Femur (tissue), 1 donor: ENCODE results near the gene MAP2K6.

Experiments
- DNase-seq: peaks from one replicate; pipeline ENCODE4 v3.0.0-alpha.2; 2017

MAP2K6 gene

DNA sequence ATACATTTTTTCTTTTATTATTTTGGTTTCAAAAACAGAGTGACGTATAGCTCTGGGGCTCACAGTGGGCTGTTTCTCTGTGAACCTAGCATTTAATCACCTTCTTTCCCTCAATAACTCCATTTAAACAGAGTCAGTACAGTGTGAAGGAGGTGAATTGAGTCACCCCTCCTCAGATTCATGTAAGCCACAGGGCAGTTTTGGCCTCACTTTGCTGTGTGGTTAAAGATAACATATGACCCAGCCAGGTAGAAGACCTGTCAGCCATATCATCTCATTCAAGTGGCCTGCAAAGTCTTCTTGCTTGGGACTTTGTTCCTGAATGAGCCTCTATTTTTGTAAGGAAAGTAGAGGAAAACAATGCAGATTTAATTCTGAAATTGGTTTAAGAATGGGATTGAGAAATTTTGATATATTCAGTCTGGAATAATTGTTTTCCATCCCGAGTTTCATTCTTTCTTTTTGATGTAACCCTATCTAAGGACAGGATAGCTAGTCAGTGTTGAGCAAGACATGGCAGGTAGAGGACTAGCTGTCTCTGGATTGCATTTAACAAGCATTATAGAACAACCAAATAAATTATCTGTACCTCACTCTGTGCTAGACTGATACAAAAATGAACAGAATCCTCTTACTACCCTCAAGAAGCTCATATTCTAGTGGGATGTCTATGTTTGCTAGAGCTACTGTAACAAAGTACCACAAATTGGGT, 13.1 kb downstream of the MAP2K6 start:
- no peak for DNase-seq

DNA sequence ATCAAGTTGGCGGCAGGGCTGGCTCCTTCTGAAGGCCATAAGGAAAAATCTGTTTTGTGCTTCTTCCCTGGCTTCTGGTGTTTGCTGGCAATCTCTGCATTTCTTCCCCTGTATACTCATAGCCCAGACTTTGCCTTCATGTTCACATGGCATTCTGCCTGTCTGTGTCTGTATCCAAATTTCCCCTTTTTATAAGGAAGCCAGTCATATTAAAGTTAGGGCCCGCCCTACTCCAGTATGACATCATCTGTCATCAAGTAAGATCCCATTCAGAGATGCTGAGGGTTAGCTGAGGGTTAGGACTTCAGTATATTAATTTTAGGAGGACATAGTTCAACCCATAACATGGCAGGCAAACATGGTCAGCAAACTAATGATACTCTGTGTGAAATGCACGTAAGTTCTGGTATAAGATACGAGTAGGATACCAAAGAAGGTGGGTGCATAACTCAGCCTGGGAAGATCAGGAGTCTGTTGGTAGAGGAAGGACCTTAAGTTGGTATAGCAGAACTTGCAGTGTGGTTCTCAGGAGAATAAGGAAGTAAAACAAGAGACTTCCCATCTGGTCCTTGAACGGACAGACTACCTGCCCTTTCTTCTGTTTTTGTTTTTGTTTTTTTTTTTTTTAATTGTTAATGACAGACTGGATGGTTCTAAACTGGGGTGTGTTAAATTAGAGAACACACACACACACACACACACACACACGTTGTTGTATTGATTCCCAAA, 13.9 kb downstream of the MAP2K6 start:
- DNase-seq = no peak

DNA sequence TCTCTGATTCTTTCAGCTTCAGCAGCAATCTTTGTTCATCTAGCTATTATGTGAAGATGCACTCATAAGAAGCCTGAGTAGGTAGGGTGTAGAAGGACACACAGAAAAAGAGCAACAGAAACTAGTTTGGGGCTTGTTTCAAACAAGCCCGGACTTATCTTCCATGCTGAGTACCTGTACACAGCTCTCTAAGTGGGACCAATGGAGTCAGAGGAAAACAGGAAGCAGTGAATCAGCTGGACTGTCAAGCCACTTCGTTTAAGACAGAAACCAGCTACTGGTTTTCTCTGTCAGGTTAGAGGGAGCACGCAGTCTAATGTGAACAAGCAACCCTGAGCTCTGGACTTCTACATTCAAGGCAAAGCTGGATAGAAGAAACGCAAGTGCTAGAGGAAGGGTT, 16.0 kb downstream of the MAP2K6 start:
- DNase-seq = no peak

DNA sequence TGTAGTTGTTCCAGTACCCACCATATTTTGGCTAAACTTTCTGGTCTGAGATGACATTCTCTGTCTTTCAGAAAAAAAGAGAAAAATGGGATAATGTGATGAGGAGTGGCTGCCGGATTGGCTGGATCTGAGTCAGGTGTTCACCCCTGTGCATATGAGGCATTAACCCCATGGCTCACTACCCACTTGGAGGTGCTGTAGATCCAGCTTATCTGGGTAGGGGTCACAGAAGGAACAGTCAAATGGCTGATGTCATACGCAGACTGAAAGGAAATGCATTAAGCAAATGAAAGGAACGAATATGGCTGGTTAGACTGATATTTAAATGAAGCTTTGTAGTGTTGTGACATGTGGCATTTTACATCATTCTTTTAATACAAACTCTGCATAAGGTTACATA, 17.3 kb downstream of the MAP2K6 start:
- no peak for DNase-seq

DNA sequence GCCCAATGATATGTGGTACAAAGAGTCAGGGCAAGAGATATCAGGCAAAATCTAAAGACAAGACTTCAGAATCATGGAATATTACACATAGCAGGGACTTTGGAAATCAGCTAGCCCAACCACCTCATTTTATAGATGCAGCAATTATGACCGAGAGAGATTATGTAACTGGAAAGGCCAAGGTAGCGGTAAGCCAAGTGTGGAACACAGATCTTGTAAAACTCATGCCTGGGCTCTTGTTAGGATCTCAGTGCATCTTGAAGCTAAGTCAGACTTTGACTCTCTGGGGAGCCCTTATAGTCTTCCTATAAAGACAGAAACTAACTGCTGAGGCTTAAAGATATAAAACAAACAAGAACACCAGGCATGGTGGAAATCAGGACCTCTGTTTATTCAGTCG, 18.6 kb downstream of the MAP2K6 start:
- DNase-seq = no peak

DNA sequence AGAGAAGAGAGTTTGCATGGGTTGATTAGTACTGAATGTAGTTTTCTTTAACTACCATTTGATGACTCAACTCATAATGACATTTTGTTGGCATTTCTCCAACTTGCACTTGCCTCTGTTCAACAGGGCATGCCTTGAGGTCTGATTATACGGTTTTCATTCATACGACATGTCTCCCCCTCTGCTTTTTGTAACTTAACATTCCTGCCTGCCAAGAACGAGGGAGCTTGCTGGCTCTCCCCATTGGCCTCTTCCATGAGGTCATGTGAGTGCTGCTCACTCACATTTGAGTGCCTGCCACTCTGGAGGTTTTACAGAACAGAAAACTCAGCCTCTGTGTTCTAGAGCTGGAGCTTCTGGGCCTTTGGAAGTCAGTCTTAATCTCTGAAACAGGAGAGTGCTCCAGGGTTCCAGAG, 19.7 kb downstream of the MAP2K6 start:
- peak; percentile 36 for DNase-seq

DNA sequence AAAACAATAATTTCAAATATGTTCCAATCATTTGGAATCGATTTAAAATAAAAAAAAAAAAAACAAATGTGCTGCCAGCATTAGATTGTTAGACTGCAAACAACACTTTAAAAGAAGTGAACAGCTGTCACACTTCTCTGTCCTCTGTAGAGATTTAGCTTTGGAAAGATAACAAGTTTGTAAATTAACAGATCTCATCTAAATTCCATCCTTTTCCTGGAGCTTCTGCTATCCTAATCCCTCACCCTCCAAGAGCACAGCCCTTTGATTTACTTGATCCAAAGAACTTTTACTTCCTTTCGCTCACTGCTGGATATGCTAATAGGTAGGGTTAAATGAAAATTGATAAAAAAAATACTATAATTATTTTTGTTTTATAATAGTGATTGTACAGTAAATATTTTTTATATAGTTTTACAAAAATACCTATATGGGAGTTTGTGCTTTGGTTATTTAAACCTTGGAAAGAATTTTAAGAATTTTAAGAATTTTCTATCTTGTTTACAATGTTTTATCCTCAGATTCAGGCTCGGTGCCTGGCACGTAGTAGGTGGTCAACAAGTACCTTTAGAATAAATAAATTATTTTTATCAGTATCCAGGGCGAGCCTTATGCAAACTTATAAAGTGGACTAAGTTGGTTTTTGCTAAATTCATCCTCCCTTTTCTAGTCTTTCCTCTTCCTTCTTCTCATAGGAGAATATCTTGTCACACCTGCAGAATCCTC, 21.6 kb downstream of the MAP2K6 start:
- no peak for DNase-seq

DNA sequence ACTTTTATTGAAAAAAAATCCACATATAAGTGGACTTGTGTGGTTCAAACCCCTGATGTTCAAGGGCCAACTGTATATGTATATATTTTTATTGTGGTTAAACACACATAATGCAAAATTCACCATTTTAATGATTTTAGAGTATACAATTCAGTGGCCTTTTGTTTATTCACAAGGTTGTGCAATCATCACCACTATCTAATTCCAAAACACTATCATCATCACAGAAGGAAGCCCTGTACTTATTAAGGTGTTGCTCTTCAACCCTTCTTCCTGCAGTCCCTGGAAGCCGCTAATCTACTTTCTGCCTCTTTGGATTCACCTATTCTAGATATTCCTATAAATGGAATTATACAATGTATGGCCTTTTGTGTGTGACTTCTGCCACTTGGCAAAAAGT, 23.0 kb downstream of the MAP2K6 start:
- no peak for DNase-seq

DNA sequence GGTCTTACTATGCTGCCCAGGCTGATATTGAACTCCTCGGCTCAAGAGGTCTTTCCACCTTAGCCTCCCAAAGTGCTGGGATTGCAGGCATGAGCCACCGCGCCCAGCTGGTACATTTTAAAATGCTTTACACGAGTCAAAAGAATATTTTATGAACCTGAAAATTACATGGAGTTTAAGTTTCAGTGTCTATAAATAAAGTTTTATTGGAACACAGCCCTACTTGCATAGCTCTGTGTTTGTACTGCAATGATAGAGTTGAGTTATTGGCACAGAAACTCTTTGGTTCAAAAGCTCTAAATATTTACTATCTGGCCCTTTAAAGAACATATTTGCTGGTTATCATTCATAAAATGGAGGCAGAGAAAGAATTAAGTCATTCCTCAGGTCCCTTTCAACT, 24.3 kb downstream of the MAP2K6 start:
- no peak for DNase-seq

DNA sequence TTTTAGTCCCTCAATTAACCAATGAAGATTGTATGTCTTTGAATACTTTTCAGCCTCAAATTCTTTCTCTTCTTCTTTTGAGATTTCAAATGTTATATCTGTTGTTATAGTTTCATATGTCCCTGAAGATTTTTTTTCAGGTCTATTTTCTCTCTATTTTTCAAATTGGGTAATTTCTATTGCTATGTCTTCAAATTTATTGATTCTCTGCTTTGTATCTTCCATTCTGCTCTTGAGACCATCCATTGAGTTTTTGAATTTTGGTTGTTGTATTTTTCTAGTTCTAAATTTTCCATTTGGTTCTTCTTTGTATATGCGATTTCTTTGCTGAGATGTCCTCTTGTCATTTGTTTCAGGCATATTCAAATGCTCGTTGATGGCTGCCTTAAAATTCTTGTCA, 26.7 kb downstream of the MAP2K6 start:
- no peak for DNase-seq

DNA sequence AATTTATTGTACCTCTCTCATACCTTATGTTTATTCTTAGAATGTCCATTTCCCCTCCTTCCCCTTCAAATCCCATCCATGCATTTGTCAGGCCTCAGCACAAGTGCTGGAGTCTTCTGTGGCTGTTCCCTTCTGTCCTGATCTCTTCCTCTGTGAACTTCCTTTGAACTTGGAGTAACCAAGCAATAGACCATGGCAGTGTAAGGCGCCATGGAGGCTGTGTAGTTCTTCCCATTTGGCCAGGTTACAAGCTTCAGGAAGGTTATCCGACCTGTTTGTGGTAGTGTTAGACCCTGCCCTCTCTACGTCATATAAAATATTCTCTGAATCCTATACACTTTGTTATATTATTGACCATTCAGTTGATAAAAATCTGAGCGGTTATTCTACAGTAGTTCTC, 28.6 kb downstream of the MAP2K6 start:
- no peak for DNase-seq

DNA sequence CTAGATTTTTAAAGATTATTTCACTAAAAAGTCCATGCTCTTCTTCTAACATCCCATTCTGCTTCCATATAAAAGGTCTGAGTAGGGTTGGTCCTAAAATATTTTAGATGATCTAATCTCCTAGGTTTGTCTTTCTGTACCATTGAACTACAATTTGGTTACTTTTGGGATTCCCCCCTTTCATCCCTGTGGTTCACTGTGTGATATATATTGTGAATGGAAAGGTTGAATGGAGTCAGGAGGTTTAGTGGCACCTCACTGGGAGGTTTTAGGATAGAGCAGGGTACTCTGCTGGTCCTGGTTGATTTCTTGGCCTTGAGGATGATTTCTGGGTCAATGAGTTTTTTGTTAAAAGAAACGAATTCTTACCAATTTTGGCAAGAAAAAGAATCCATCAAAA, 29.5 kb downstream of the MAP2K6 start:
- no peak for DNase-seq

DNA sequence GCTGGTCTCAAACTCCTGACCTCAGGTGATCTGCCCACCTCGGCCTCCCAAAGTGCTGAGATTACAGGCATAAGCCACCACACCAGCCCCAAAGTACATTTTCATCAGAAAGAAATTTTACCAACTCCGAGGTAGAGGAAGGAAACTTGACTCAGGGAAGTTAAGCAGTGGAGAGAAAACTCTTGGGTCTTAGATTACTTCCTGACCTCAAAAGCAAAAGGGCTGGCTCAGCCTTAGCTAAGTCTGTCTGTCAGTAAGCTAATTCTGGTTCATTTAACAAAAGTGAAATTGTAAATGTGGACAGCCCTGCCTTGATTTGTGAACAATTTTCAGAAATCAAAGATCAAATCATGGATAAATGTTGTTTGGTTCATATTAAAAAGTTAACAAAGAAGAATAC, 30.6 kb downstream of the MAP2K6 start:
- DNase-seq = no peak

DNA sequence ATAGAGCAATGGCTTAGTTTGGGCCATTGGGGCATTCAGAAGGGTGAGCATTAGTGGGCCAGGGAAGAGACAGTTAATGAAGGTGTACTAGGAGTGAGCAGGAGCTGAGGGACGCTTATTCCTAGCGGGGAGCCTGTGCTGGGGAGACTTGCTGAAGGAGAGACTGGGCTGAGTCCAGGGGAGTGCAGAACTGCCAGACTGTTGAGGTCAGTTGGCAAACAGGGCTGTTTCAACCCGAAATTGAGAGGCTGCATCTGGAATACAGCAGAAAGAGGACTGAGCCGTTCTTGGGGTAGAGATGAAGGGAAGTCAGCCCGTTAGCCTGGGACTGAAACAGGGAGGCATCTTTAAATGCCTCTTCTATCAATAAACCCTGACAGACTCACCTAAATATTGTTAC, 33.2 kb downstream of the MAP2K6 start:
- peak; percentile 70 for DNase-seq

DNA sequence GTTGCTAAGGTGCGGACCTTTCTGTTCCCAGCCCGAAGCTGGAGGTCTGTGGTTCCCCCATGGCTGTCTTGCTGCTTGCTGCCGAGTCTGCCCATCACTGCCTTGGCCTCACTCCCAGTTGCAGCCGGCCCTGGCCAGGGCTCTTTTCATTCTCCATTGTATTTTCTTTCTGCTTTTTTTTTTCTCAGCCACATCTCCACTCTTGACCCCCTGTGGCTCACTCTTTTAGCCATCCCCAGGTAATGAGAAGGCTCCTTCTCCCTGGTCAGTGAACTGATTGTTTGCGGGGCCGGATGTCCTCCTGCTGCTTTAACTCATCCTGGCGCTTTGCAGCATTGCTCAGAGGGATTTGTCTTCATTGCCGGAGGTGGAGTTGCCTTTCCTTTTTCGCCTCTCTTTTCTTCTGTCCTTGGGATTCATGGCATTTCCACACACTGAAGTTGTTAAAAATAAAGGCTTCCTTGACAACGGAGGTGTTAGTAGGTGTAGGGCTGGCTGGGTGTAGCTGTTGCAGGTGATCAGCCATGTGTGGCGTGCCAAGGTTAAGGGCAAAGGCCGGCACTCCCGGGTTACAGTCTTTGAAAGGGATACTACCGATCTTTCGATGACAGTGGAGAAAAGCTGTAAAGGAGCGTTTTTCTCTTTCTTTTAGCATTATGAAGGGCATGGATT, 34.1 kb downstream of the MAP2K6 start:
- DNase-seq = peak; percentile 61

DNA sequence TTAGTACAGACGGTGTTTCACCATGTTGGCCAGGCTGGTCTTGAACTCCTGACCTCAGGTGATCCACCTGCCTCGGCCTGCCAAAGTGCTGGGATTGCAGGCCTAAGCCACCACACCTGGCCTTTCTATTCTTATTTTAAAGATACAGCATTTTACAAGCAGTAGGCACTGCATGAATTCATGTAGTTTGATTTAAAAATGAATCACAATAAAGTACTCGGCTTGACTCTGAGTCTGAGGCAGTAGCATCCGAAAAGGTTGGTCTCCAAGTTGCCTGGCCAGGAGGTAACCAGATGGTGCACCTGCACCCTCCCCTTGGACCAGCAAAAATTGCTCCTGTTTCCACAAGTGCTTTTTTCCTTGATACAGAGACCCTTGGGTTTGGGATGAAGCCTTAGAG, 35.6 kb downstream of the MAP2K6 start:
- DNase-seq = no peak

DNA sequence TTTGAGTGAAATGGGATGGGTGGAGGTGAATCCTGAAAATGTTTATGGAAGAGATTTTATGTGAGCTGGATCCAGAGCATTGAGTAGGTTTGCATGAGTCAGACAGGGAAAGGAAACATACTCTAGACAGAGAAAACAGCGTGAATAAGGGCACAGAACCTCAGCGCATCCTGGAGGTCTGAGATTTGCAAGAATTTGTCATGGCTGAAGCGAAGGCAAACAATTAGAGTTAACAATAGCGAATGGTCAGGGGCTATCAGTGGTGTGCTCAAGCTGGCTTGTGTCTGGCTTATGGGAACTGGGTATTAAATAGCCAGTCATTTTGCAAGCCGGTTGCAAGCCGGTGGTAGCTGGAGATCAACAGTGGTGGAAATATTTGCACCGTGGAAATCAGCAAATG, 36.4 kb downstream of the MAP2K6 start:
- no peak for DNase-seq

DNA sequence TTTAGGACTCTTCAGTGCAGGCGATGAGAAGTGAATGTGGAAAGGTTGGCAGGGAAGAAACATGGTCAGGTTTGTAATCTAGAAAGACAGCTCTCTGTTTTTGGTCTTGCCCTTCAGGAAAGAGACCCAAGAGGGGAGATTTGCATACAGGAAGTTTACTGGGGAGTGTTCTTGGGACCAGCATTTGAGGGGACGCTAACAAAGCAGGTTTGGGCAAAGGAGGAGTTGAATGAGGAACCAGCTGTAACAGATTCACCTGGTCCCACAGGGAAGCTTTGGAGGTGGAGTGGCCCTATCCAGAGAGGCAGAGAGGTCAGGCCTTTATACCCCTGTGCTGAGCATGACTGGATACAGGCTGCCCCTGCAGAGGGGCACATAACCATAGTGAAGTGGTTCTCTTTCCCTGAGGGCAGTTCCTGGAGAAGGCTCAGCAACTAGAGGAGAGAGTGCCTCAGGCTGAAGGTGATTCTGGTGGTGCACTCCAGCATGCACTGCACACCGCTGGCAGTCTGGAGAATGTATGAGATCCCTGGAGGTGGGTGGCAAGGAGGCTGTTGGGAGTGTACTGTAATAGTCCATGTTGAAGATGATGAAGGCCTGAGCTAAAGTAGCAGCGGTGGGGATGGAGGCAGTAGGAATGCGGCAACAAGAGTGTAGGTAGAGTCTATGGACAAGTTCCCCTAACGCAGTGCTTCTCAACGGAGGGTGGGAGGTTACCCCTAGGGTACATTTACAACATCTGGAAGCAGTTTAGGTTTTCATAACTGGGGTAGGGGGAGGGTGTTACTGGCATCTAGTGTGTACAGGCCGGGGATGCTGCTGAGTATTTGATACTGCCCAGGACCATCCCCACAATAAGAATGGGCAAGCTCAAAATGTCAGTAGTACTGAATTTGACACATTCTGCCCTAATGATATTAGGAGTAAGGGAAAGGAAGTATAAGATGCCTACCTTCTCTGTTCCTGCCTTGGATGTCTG, 37.2 kb downstream of the MAP2K6 start:
- no peak for DNase-seq

DNA sequence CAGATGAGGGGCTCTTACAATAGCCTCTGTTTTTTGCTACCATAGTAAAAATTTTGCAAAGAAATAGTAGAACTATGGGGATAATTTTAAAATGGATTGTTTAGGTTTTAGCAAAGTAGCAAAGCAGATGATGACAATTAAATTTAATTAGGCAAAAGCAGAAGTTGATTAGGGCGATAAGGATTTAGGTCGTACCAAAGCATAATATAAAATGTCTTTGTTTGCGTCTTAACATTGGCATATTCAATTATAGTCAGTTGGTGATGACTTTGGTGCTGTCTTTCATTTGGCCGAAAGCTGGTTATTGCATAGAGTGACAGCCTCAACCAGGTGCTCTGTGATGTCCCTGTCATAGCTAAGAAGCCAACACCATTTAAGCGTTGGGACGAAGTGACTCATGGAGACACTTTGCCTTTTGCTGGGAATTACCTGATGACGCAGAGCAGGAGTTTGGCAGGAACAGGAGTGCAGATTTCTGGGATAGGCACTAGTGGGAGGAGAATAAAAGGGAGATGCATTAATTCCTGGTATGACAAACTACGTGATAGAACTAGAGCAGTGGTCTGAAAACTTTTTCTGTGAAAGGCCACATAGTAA, 38.3 kb downstream of the MAP2K6 start:
- no peak for DNase-seq

DNA sequence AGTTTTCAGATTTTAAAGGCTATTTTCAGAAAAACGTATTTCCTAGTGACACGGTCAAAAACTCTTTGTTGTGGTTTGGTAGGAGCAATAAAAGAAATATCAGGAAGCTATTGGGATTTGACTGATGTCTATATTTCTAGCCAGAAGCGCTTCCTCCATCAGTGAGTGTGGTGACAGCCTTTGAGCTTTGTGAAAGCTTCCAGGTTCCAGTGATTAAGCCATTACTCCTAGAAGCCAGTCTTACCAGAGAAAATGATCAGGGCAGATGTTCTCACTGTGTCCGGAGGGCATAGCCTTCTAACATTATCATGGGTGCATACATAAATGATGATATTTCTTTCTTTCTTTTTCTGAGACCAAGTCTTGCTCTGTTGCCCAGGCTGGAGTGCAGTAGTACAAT, 39.6 kb downstream of the MAP2K6 start:
- no peak for DNase-seq

DNA sequence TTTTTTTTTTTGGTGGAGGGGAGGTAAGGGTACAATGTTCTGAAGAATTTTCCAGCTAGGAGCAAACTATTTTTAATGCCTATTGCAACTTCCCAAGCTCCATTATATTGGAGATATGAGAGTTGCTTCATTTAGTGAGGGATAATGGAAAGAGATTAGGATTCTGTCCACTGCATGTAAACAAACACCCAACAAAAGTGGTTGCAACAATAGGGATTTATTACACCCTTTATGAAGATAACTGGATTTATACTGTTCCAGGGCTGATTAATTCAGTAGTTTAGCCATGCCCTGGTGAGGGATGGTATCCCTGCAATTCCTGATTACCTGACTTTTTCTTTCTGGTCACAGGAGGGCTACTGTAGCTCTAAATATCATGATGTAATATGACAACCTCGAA, 40.5 kb downstream of the MAP2K6 start:
- no peak for DNase-seq

DNA sequence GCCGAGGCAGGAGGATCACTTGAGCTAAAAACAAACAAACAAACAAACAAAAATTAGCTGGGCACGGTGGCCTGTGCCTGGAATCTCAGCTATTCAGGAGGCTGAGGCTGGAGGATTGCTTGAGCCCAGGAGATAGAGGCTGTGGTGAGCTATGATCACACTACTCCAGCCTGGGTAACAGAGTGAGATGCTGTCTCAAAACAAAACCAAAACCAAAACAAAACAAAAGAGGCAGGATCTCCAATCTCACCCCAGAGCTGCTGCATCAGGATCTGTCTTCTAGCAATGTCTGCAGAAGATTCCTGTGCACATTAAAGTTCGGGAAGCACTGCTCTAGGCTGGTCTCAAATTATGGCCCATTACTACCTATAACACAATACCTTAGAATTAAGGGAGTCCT, 43.1 kb downstream of the MAP2K6 start:
- DNase-seq = no peak
